MCF 10A (cell line): ENCODE data around the gene FGA. TPM values are rescaled to one million over a fixed set of nuclear protein-coding genes. Genes with fewer than 3 reads are reported as not detected.

Experiments used
- BruUV-seq: library from RNA; stranded (reverse); fragments of 400-500 nt; replicated peaks from 2 replicates; lab custom pipeline; 2021; lab: Mats Ljungman, UMichigan
- CTCF ChIA-PET: fragments of 300-600 bp; sonication (Branson Sonifier 250); formaldehyde crosslinking; extraction: SDS; loops from one replicate; lab custom pipeline; 2021; ENCODE audit warnings: antibody characterized with exemption, inconsistent platforms; lab: Yijun Ruan, JAX
- POLR2A ChIA-PET: fragments of 300-600, 350-650 bp; sonication (Branson Sonifier 250); formaldehyde crosslinking; extraction: SDS; loops from one replicate; lab custom pipeline; 2020; ENCODE audit warnings: antibody characterized with exemption, inconsistent platforms; lab: Yijun Ruan, JAX
- DNase-seq: peaks from one replicate; pipeline ENCODE4 v3.0.0-alpha.2; 2018; ENCODE audit not compliant: unreplicated experiment
- H3K27ac Mint-ChIP-seq: one replicate; pipeline ENCODE4 v1.8.0; 2022; ENCODE audit warnings: mild to moderate bottlenecking, low read depth, mixed read lengths; ENCODE audit not compliant: unreplicated experiment
- H3K27me3 Mint-ChIP-seq: one replicate; pipeline ENCODE4 v1.8.0; 2022; ENCODE audit warnings: mixed read lengths; ENCODE audit not compliant: insufficient read depth, unreplicated experiment
- H3K36me3 Mint-ChIP-seq: one replicate; pipeline ENCODE4 v1.8.0; 2022; ENCODE audit warnings: mild to moderate bottlenecking, moderate library complexity, mixed read lengths; ENCODE audit not compliant: insufficient read depth, unreplicated experiment
- H3K4me1 Mint-ChIP-seq: one replicate; pipeline ENCODE4 v1.8.0; 2022; ENCODE audit warnings: mixed read lengths; ENCODE audit not compliant: insufficient read depth, unreplicated experiment
- H3K4me3 Mint-ChIP-seq: one replicate; pipeline ENCODE4 v1.8.0; 2022; ENCODE audit warnings: mild to moderate bottlenecking, moderate library complexity, mixed read lengths; ENCODE audit not compliant: unreplicated experiment
- H3K9me3 Mint-ChIP-seq: one replicate; pipeline ENCODE4 v1.8.0; 2022; ENCODE audit warnings: mixed read lengths; ENCODE audit not compliant: unreplicated experiment
- intact Hi-C: fragments of 100-400 bp; cut with micrococcal nuclease; formaldehyde crosslinking; loops from 2 replicates; pipeline ENCODE4 v1.14.1; 2022
- total RNA-seq: library from RNA; stranded (reverse); gene quantifications from 2 replicates; pipeline ENCODE4 v1.2.3, GENCODE V29; 2022
- TF ChIP-seq, protein P1 (sequence below): fragments of 200-600 bp; IDR thresholded peaks from one replicate; pipeline ENCODE4 v1.8.0; 2022; ENCODE audit warnings: antibody characterized with exemption, mild to moderate bottlenecking; ENCODE audit not compliant: unreplicated experiment

The FGA gene
- total RNA-seq, 1 experiment from 2014 or later, result not detected

DNA sequence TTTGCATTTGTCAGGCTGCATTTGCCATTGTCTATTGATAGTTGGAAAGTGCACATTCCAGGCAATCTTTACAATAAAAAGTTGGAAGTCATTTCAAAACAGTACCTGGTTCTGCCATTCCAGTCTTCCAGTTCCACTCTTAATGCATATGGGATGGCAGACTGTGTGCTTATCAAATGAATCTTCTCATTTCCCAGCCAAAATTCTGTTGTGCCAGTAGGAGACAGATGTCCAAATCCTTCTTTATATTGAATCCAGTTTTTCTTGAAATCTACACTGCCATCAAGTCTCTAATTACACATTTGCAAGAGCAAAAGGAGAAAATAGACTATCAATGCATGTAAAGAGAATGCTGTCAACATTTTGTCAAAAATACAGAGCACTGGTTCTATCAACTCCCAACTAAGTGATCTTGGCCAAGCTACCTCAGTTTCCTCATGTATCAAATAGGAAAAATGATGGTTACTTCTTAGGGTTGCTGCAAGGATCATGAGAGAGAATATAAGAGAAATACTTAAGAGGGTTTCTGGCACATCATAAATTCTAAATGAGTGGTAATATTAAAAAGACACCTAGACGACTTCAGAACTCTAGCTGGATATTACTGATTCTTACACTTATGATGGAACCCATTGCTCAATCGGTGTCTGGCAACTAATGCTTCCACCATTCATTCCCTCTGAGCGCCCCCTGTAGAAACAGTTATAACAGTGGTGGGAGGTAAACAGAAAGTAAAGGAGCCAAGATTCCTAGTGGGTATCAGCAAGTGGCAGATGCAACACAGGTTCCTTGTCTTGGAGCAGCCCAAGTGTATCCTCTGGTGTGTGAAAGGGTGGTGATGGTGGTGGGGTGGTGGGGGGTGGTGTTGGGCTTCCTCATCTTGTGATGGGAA is 18.1 kb upstream of the FGA start:
- no TSS peak for BruUV-seq
- Mint-ChIP-seq H3K4me3 (no peak overlapping the region), H3K9me3 (no peaks in the 10 kb centered on the region), H3K4me1 (no peaks in the 10 kb centered on the region), H3K27ac (no peak overlapping the region), H3K36me3 (no peaks in the 10 kb centered on the region), H3K27me3 (no peaks in the 10 kb centered on the region)
- no peak for DNase-seq
- intact Hi-C loops, result no loop called here
- ChIA-PET CTCF (interaction anchor here (1.2 to 23.4 kb wide), 4 partner anchors 10 to 55 kb away, joined by 3 to 935 read pairs (median 46); partner anchors contain the start of gene PLRG1), POLR2A (interaction anchor here (1.2 kb wide), 1 partner anchor 39 kb away, joined by 4 read pairs; no protein-coding TSS in a partner anchor)
- TF ChIP-seq, protein P1, sequence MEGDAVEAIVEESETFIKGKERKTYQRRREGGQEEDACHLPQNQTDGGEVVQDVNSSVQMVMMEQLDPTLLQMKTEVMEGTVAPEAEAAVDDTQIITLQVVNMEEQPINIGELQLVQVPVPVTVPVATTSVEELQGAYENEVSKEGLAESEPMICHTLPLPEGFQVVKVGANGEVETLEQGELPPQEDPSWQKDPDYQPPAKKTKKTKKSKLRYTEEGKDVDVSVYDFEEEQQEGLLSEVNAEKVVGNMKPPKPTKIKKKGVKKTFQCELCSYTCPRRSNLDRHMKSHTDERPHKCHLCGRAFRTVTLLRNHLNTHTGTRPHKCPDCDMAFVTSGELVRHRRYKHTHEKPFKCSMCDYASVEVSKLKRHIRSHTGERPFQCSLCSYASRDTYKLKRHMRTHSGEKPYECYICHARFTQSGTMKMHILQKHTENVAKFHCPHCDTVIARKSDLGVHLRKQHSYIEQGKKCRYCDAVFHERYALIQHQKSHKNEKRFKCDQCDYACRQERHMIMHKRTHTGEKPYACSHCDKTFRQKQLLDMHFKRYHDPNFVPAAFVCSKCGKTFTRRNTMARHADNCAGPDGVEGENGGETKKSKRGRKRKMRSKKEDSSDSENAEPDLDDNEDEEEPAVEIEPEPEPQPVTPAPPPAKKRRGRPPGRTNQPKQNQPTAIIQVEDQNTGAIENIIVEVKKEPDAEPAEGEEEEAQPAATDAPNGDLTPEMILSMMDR, result no peak

DNA sequence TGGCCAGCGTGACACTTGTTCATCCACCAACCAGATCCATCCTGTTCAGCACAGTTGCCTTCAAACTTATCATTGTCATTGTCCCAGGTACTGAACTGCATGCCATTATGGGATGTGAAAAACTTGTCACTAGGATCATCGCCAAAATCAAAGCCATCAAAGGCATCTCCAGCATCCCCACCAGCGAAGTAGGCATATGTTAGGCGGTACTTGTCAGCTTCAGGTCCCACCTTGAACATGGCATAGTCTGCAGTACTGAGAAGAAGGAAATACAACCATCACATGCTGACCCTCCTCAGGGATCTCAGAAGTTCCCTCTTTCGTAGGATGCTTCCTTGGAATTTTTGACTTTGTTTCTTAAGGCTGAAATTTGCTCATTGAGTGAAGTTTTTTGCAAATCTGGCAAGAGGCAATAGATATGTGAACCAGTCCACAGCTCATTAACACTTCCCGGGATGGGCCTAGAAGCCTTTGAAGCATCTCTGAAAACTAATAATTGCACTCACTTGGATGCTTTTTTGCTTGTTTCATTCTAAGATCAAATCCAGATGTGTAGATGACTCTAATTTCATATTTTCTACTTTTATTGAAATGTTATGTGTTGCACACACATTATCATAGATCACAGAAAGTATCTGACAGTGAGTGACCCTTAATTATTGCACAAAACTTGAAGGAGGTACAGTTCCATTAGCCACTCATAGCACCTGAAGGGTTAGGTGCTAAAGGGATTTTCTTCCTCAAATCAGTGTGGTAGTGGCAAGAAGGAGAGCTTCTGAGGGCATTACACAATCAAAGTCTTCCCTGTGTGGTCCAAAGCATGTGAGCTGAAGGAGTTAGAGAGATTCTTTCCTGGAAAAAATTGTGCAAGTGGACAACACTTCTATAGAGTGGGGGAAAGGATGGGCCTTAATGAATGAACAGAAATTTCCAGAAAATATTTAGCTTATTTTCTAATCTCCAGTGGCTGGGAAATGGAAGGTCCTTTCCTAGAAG is 16.5 kb upstream of the FGA start:
- ChIA-PET POLR2A (no interaction called here), CTCF (interaction anchor here (0.6 to 3.2 kb wide), 4 partner anchors 9 to 47 kb away, joined by 3 to 24 read pairs (median 12); no protein-coding TSS in a partner anchor)
- Mint-ChIP-seq H3K4me3 (no peak overlapping the region), H3K4me1 (peaks cover 7% of the 10 kb centered on the region), H3K27ac (no peak overlapping the region), H3K9me3 (no peaks in the 10 kb centered on the region), H3K27me3 (no peaks in the 10 kb centered on the region), H3K36me3 (no peaks in the 10 kb centered on the region)
- intact Hi-C loops, result no loop called here
- TF ChIP-seq, protein P1, result no peak
- DNase-seq, result no peak
- BruUV-seq, result no TSS peak

DNA sequence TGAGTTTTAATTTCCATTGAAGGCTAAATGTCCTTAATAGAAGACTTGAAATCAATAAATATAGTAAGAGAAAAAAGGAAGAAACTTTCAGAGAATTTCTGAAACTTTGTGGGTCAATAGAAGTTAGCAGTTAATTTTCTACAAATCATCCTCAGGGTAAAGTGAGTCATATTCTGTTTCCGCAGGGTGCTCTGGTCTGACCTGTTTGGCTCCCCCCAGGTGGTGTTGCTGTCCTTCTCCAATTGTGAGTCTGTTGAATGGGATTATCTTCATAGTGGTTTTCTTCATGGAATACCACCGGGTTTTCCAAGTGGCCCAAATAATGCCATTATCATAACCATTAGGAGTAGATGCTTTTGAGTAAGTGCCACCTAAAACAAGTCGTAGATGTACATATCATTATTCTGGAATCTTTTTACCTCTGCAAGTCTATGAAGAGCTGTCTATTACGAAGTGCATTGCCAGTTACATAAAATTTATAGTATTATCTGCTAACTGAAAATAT is 14.2 kb upstream of the FGA start:
- TF ChIP-seq, protein P1, result no peak
- no TSS peak for BruUV-seq
- no peaks in the 10 kb centered on the region for H3K27me3 Mint-ChIP-seq
- H3K9me3 Mint-ChIP-seq, result no peaks in the 10 kb centered on the region
- POLR2A ChIA-PET, result no interaction called here
- intact Hi-C loops, result loop anchor here (5.0 kb wide), 1 partner anchor 37 kb away; no protein-coding TSS in a partner anchor
- no peak overlapping the region for H3K4me3 Mint-ChIP-seq
- H3K4me1 Mint-ChIP-seq, result peaks cover 7% of the 10 kb centered on the region
- no peak for DNase-seq
- no peaks in the 10 kb centered on the region for H3K36me3 Mint-ChIP-seq
- CTCF ChIA-PET, result interaction anchor here (2.6 to 3.2 kb wide), 2 partner anchors 14 to 45 kb away, joined by 20 to 24 read pairs; no protein-coding TSS in a partner anchor
- H3K27ac Mint-ChIP-seq, result no peak overlapping the region
